HG03432 (cell line): ENCODE data around the gene JPH3.

ENCODE experiments used
- ATAC-seq: cut with Tn5 transposase; IDR thresholded peaks from one replicate; pipeline ENCODE4 v1.9.1; 2021; ENCODE audit warnings: mild to moderate bottlenecking, moderate library complexity; ENCODE audit not compliant: unreplicated experiment

Gene JPH3

GRCh38 chr16:87729266-87729954 lies 127.1 kb downstream of the JPH3 start:
- ATAC-seq = no peak

GRCh38 chr16:87731607-87732006 lies 129.3 kb downstream of the JPH3 start:
- ATAC-seq = no peak

- ATAC-seq = no peak
Observed at GRCh38 chr16:87733190-87733589, 130.9 kb downstream of the JPH3 start.

- ATAC-seq = no peak
Observed at GRCh38 chr16:87734644-87735043, 132.3 kb downstream of the JPH3 start.

GRCh38 chr16:87735270-87736007 lies 133.1 kb downstream of the JPH3 start:
- ATAC-seq = no peak

GRCh38 chr16:87736008-87736382 lies 133.7 kb downstream of the JPH3 start:
- no peak for ATAC-seq

- ATAC-seq = no peak
Observed at GRCh38 chr16:87739801-87740200, 137.5 kb downstream of the JPH3 start.

- no peak for ATAC-seq
Observed at GRCh38 chr16:87740441-87740840, 138.1 kb downstream of the JPH3 start.

GRCh38 chr16:87740909-87741424 lies 138.7 kb downstream of the JPH3 start:
- no peak for ATAC-seq

- no peak for ATAC-seq
Observed at GRCh38 chr16:87741700-87742415, 139.6 kb downstream of the JPH3 start.

GRCh38 chr16:87742781-87743490 lies 140.6 kb downstream of the JPH3 start:
- ATAC-seq = no peak

- no peak for ATAC-seq
Observed at GRCh38 chr16:87744750-87745514, 142.6 kb downstream of the JPH3 start.

- no peak for ATAC-seq
Observed at GRCh38 chr16:87746178-87746577, 143.9 kb downstream of the JPH3 start.
